HG02588 (cell line): ENCODE data around the gene DDN.
A peak's percentile ranks its signal among the peaks of the same experiment; 100 is the strongest.

ENCODE experiments used
- ATAC-seq: cut with Tn5 transposase; IDR thresholded peaks from one replicate; pipeline ENCODE4 v1.9.1; 2021; ENCODE audit warnings: mild to moderate bottlenecking, moderate library complexity; ENCODE audit not compliant: unreplicated experiment

Gene DDN

DNA sequence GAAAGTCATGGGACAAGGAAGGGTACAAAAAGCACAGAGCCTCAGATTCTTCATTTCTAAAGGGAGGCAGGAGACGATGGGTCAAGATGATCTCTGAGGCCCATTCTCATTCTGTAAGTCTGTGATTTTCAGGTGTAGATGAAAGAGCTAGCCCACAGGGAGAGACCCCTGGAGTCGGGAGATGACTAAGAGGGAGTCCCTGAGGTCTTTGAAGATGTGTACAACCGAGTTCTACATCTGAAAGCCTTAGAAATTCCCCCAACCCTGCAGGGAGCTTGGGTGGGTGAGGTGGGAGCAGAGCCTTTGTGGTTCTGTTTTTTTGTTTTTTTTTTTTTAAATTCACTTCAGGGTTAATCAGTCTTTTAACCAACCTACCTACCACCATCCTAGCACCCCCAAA is 30.7 kb downstream of the DDN start:
- no peak for ATAC-seq

DNA sequence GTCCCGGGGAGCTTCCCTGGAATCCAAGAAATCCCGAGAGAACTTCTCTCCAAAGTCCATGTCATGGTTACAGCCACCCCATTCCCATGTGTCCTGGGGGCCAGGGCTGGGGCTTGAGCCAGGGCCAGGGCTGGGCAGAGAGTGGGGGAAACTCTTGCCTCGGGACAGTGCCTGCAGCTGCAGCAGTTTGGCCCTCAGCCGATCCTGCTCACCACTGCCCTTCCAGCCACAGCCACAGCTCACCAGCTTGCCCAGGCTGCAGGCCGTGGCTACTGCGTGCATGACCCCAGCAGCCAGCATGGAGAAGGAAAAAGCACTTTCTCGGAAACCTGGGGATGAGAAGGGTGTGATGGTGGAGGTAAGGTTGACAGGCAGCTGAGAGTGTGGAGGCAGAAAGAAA is 31.2 kb downstream of the DDN start:
- no peak for ATAC-seq

DNA sequence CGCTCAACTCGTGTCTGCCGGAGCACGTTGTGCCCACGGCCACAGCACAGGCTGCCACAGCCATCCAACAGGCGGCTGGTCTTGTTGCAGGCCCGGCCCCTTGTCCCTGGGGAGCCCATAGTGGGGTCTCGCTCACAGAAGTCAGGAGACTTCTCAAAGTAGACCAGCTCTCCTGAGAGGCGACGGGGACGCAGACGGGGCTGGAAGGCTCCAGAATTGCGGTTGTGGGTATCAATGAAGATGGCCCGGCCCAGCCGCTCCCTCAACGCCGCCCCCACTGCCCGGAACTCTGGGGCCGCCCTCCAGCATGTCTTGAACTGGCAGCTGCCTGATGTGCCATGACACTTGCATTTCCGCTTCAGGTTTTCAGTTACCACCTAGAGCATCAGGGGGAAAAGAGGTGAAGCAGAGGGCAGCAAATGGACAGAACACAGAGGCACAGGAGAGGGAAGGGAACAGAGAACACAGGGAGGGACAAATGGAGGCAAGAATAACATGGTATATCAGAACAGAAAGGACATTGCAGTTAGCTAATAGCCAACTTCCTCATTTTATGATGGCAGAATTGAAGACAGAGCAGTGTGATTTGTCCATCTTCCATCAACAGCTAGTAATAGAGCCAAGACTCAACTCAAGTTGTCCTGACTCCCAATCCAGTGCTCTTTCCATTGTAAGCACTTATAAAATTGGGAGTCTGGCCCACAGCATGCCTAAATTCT is 32.8 kb downstream of the DDN start:
- ATAC-seq = no peak

DNA sequence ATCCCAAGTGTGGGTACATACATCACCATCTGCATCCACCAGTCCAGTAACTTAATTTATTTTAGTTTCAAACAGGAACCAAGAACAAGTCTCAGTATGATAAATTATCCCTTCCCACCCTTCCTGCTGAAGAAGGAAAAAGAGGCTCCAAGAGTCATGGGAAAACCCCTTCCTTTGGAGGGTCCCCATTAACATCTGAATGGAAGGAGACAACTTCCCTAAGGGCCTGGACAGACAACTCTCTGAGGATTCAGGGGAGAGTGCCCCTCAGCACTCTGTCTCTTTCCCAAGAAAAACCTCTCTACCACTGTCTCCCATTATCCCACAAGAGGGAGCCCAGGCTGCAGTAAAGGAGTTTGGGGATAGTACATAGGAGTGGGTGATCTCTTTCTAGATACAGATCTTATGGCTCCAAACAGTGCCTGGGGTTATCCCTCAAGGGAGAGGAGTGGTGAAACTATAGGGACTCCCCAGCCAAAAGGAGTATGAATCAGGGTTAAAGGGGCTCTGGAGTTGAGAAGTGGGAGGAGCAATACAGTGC is 33.8 kb downstream of the DDN start:
- ATAC-seq = no peak

DNA sequence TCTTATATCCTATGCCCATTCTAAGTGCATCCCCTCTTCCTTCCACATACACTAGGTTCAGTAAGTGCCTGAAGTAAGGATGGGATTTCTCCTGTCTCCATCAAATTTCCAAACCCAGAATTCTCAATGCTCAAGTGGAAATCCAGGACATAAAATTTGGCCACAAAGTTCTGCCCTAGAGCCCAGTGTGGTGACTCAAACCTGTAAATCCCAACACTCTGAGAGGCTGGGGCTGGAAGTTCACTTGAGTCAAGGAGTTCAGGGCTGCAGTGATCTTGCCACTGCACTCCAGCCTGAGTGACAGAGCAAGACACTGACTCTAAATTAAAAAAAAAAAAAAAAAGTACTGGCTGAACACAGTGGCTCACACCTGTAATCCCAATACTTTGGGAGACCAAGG is 37.4 kb downstream of the DDN start:
- no peak for ATAC-seq

DNA sequence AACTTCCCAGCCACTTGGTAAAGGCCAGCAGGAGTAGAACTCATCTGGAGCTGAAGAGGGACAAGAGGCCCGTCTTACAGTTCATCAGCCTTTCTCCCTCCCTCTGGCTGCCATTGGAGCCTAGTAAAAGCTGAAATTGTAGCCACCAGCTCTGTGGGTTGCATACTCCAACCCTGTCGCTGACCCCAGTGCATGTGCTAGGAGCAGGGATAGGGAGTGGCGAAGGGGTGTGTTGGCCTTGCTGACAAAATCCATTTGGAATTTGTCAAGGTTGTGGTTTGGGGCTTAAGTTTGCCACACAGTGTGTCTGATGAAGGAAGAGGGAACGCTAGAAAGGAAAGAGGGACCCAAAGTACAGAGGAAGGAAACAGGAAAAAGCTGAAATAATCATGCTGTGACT is 37.8 kb downstream of the DDN start:
- ATAC-seq = no peak

DNA sequence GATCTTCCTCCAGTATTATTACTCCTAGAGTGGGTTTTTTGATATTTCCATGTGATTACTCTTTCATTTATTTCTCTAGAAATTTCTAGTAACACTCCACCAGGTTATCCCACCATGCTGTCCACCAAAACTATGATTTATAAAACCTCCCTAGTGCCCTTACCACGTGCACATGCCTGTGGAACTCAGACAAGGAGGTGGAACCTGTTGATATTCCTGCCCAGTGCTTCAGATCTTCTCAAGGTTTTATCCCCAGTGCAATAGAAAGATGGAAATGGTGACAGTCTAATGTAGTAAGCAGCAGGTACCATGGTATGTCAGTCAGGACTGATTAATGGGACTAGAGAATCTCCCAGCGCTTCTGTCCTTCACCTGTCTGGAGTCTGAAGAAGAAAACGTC is 38.3 kb downstream of the DDN start:
- ATAC-seq = no peak

DNA sequence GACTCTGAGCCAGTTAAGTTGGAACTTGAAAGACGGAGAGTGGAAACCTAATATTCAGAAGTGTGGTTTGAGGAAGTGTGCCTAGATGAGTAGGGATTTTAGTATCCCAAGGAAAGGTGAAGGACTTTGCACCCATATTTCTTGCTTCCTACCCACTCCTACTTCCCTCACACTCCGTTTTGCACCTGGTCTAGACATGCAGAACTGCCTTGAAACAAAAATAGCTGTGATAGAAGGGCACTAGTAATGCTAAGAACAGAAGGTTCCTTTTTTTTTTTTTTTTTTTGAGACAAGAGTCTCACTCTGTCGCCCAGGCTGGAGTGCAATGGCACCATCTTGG is 41.2 kb downstream of the DDN start:
- ATAC-seq = no peak

DNA sequence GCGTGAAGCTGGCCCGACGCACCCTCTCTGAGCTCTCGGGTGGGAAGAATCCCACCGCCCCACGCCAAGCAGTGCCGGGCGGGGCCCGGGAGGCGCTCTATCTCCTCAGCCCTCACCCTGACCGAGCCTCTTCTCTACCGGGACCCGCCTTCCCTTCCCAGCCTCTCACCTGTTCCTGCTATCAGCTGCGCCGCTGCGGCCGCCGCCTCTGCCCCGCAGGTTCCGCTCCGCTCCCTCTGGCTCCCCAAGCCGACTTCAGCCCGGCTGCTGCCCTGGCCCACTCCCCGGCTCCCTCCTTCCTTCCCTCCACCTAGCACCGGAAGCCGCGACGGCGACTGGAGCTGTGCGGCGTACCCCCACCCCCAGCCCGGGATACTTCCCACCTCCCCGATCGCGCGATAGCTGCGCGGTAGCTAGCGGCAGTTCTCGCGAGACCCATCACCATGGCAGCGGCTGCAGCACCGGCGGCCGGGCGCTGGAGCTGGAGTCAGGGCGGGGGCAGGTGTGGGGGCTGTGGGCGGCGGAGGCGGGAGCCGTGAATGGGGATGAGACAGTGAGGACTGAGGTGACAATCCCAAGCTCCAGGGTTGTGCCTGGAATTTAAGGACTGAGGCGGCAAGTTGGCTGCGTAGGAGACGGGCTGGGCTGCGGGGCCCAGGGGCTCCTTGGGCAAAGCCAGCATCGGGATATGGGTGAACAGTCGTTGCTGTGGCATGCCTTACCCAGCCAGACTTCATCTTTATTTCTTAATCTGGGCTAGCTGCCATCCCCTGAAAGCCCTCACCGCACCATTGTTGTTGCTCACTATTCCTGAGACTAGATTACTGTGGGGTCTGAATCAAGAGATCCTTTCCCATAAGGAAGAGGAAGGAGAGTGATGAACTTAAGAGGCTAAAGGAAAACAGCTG is 41.8 kb downstream of the DDN start, which contains the start of gene ARF3:
Gene ARF3 (minus strand): TSS at position 347 of the 908 bp plus-strand sequence. CDS start 16,392 bp downstream, outside the sequence.
- peak; percentile 92 for ATAC-seq

DNA sequence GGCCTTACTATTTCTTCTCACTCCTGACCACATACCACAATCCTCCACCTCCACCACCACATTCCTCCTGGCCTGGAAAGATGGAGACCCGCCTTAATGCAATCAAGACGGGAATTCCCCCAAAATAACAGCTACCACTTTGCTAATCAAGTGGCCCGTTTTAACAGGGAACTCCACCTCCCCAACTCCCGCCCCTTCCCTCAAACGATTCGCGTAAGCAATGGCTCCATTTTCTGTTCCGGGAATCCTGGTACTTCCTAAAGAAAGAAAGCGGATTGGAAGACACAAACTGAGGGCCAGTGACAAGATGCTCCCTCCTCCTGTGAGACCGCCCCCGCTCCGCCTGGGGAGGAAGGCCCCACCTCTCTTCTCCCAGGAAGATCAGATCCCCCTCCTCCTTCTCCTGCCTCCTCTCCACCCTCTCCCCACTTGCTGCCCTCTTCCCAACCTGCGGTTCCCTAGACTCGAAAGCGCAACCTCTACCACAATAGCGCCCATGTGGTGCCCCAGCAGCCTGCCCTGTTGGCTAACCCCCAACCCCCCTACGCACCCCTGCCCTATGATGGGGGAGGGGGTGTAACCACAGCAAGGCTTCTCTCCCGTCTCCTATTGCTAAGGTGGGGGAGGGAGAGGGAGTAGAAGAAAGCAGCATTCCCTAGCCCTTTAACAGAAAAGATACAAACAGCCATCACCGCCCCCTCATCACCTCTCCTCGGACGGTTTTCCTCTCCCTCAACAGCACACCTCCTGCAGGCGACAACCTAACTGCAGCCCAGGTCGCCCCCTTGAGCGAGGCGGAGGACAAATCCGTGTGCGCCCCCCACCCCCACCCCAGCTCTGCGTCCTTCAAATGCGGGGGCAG is 42.7 kb downstream of the DDN start:
- ATAC-seq = no peak

DNA sequence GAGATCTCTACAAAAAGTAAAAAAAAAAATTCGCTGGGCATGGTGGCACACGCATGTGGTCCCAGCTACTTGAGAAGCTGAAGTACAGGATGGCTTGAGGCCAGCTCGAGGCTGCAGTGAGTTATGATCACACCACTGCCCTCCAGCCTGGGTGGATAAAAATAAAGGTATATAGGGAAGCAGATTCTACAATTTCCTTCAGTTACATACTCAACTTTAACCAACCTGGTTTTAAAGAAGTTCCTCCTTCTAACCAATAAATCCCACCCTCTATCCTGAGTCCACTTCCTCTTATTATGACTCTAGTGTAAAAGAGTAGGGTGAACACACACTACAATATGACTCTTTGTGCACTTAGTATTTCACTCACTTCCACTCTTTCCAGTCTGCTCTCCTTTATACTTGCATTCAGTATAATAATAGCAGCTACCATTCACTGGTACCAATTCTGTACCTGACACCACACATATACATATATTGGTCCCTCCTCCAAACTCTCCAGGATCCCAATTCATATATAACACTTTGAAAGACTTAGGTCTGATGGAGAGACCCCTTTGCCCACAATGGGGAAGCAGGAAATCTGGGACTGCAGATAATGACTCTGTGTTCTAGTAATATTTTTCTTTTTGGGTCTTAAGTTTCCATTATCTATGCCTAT is 44.2 kb downstream of the DDN start:
- no peak for ATAC-seq

DNA sequence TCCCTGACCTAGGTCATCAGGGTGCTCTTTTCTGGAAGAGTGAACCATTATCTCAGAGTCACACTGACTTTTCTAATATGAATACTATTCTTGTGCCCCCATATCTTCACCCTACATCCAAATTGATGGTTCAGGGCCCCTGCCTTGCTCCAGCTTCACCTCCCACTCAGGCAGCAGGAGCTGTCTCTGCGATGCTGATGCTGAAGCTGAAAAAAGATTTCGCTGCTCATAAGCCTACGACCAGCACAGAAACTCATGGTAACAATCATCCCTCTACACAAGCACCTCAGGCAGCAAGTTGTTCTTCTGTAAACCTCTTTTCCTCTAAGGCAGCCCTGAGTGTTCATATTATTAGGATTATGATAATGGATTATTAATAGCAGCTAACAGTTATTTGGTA is 45.1 kb downstream of the DDN start:
- ATAC-seq = no peak

DNA sequence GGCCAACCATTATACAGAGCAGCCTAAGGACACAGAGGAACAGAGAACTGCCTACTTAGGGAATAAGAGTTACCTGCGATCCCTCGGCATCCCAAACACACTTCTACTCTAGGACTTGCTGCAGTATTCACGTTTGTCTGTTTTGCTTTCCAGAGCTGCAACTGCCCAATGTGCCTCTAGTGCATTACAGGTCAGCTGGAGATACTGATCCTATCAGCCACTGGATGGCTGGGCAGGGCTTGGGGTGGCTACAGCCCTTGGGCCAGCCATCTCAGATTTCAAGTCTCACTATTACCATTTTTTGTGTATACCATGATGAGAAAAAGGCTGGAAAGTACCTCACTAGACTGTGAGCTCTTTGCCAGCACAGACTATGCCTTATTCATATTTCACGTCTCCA is 46.5 kb downstream of the DDN start:
- no peak for ATAC-seq

DNA sequence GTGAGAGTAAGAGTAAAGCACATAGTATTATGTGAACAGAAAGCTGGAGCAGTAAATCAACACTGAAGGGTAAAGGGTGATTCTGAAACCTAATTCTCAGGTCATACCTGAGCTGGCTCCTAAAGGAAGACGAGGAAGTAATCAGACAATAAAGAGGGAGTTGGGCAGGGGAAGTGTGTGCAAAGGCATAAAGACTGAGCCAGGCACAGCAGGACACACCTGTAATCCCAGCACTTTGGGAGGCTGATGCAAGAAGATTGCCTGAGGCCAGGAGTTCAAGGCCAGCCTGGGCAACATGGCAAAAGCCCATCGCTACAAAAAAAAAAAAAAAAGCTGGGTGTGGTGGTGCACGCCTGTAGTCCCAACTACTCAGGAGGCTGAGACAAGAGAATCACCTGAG is 51.4 kb downstream of the DDN start:
- ATAC-seq = no peak

DNA sequence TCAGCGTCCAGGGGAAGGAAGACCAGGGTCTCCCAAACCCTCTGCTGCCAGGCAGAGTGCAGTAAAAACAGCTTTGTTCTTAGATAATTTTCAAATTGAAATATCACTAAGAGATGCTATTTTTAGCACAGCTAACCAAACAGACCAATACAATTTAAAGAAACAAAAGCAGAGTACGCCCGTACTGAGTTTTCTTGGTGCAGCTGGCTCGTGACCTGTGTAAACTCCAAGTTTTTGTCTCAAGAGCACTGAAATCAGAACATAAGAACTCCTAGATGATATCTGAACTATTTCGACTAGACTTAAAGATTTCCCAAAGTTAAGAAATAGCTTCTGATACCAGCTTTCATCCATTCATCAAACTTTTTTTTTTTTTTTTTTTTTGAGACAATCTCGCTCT is 52.2 kb downstream of the DDN start:
- no peak for ATAC-seq

DNA sequence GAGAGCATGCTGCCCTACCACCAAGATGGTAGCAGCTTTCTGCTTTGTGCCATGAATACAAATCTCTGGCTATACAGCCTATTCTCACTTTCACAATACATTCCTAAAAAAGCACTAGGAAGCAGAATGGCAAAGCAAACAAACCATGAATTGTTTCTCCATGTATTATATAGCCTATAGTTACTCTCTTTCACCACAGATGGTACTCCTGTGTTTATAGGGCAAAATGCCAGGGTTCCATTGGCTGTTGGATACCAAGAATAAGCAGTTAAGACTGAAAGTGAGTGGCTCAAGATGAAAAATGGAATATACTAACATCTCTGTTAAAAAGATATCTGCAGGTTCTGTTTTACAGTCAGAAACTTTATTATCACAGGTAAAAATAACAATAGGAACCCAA is 53.0 kb downstream of the DDN start:
- ATAC-seq = no peak
